Right lobe of liver (tissue), 6 donors: ENCODE measurements around the gene PERM1. TPM values are rescaled to one million over a fixed set of nuclear protein-coding genes. Genes with fewer than 3 reads are reported as not detected.
A peak's percentile ranks its signal among the peaks of the same experiment; 100 is the strongest.
"Not testable (repeated sequence)": the region's sequence is repeated elsewhere in the genome, so short reads cannot be mapped to it uniquely, and the experiment has no call there.

Experiments
- ATAC-seq, 4 donors: fragments of 200-7000 bp; cut with Tn5 transposase; one replicate each; pipeline ENCODE4 v1.9.1; 2020; ENCODE audit warnings: mild to moderate bottlenecking in 4 of 4, moderate library complexity in 4 of 4
- DNase-seq, 3 donors: peaks; one replicate each; pipeline ENCODE4 v3.0.0-alpha.2; 2020
- H3K27ac ChIP-seq, 3 donors: fragments of 200-600 bp; one replicate each; pipeline ENCODE4 v1.8.0; 2022
- H3K27me3 ChIP-seq, 2 donors: fragments of 200-600 bp; one replicate each; pipeline ENCODE4 v1.8.0; 2022
- H3K36me3 ChIP-seq, 4 donors: fragments of 200-600 bp; sonication (generic) in 1 of 4; one replicate each; pipeline versions ENCODE4 v1.5.1 to v1.8.0; 2017 to 2022; ENCODE audit warnings: control low read depth in 1 of 4
- H3K4me1 ChIP-seq, 4 donors: fragments of 200-600 bp; sonication (generic) in 1 of 4; one replicate each; pipeline versions ENCODE4 v1.5.1 to v1.8.0; 2017 to 2022; ENCODE audit warnings: control low read depth in 1 of 4
- H3K4me3 ChIP-seq, 3 donors: fragments of 200-600 bp; one replicate each; pipeline ENCODE4 v1.8.0; 2022
- H3K9me3 ChIP-seq, 4 donors: fragments of 200-600 bp; sonication (generic) in 1 of 4; one replicate each; pipeline versions ENCODE4 v1.5.1 to v1.8.0; 2017 to 2022; ENCODE audit warnings: control low read depth in 1 of 4
- CTCF ChIP-seq, 4 donors: fragments of 200-600 bp in 3 of 4; fragments of 450-650 bp in 1 of 4; IDR thresholded peaks; one replicate each; pipeline versions ENCODE4 v1.5.1 to v1.8.0; 2016 to 2022; ENCODE audit warnings: antibody characterized with exemption in 4 of 4, mild to moderate bottlenecking in 2 of 4
- POLR2A ChIP-seq: fragments of 450-650 bp; IDR thresholded peaks from one replicate; pipeline ENCODE4 v1.6.1; 2017; ENCODE audit warnings: antibody characterized with exemption, mild to moderate bottlenecking
- WGBS: methylation state at CpG from one replicate; pipeline ENCODE4 v1.1.6; 2018; ENCODE audit warnings: low coverage, low lambda C conversion rate; ENCODE audit not compliant: insufficient coverage; ENCODE audit errors: missing lambda C conversion rate; 5-methylcytosine and 5-hydroxymethylcytosine counted together
- intact Hi-C, 2 donors: fragments of 100-400 bp; cut with DNase I; formaldehyde crosslinking; loops; one replicate each; pipeline versions ENCODE4 v1.11.2 to v1.14.1; 2022
- total RNA-seq, 6 experiments: library from RNA; depleted of rRNA in 2 of 6; stranded (reverse); fragments of >200 nt in 2 of 6; fragmentation: NEBNext Ultra II Directional in 3 of 6; extraction: Animal tissue kit (Norgen Biotek cat#: 25700) in 3 of 6; gene quantifications; one replicate each; pipeline versions ENCODE4 v1.1.0 to v1.2.4, GENCODE V29; 2016 to 2023
- donor health status: DM: no; HTN: yes; CAD: no.
- donor health status: DM: no; HTN: no; CAD: no.
- donor health status: DM: no; HTN: no; CAD: no.
- donor health status: DM: no; HTN: yes; CAD: no.
- donor health status: DM: no; HTN: yes; CAD: no.

Gene PERM1
- total RNA-seq, 6 experiments from 2014 or later = 0.18 to 0.46 (median 0.28) TPM; not detected in 2

GRCh38 chr1:978835-979743 is 2.8 kb downstream of the PERM1 start:
- H3K4me1 ChIP-seq = peaks cover 0 to 6% (median 0%) of the 10 kb centered on the region in 4 donors
- H3K27ac ChIP-seq = no peak overlapping the region
- no peak for TF ChIP-seq CTCF (IDR thresholded peaks at IDR 0.05)
- TF ChIP-seq POLR2A = no peak
- intact Hi-C loops = no loop called here
- 20% methylated on average over 1 of the region's 60 CpGs for WGBS
- H3K9me3 ChIP-seq = no peaks in the 10 kb centered on the region
- no peaks in the 10 kb centered on the region for H3K27me3 ChIP-seq
- no peak overlapping the region for H3K4me3 ChIP-seq
- no peaks in the 10 kb centered on the region for H3K36me3 ChIP-seq
- no peak for DNase-seq
- ATAC-seq = no peak

GRCh38 chr1:978069-978834 is 3.6 kb downstream of the PERM1 start:
- Histone ChIP-seq H3K27ac (no peak overlapping the region), H3K4me3 (no peak overlapping the region), H3K36me3 (no peaks in the 10 kb centered on the region), H3K27me3 (no peaks in the 10 kb centered on the region), H3K4me1 (peaks cover 0 to 6% (median 0%) of the 10 kb centered on the region in 4 donors), H3K9me3 (no peaks in the 10 kb centered on the region)
- intact Hi-C loops = no loop called here
- TF ChIP-seq CTCF (IDR thresholded peaks at IDR 0.05) (no peak), POLR2A (no peak)
- WGBS = 86% methylated on average over 31 of the region's 44 CpGs
- DNase-seq = peak in 1 of 3 donors; percentile 57
- no peak for ATAC-seq

GRCh38 chr1:976791-977190 is 5.1 kb downstream of the PERM1 start:
- intact Hi-C loops, H3K4me1 ChIP-seq, H3K4me3 ChIP-seq, DNase-seq, H3K36me3 ChIP-seq, H3K27me3 ChIP-seq, ATAC-seq, H3K27ac ChIP-seq, H3K9me3 ChIP-seq: not testable (repeated sequence)
- 87% methylated on average over 8 of the region's 39 CpGs for WGBS

GRCh38 chr1:975896-976683 is 5.8 kb downstream of the PERM1 start:
- no peaks in the 10 kb centered on the region for H3K36me3 ChIP-seq
- no peak overlapping the region for H3K27ac ChIP-seq
- peak; percentile 47 to 84 (median 82) for ATAC-seq
- TF ChIP-seq CTCF (IDR thresholded peaks at IDR 0.05) (peak; percentile 34 to 75 (median 52)), POLR2A (no peak)
- no peaks in the 10 kb centered on the region for H3K9me3 ChIP-seq
- peaks cover 0 to 3% of the 10 kb centered on the region in 2 donors for H3K27me3 ChIP-seq
- DNase-seq = peak in 2 of 3 donors; percentile 44 to 67
- intact Hi-C loops = no loop called here
- no peak overlapping the region for H3K4me3 ChIP-seq
- H3K4me1 ChIP-seq = peaks cover 0 to 6% (median 0%) of the 10 kb centered on the region in 4 donors
- WGBS = 11% methylated on average over 12 of the region's 40 CpGs
